Heart left ventricle (tissue), 13 donors: ENCODE measurements around the gene SLC6A17.

Experiments
- CTCF ChIP-seq, 12 donors: fragments of 200-600 bp; sonication (generic) in 4 of 12; IDR thresholded peaks; one replicate each; pipeline versions ENCODE4 v1.5.0 to v1.8.0; 2018 to 2022; ENCODE audit warnings: antibody characterized with exemption in 12 of 12, mild to moderate bottlenecking in 5 of 12
- POLR2A ChIP-seq, 2 donors: fragments of 450-650 bp; IDR thresholded peaks; one replicate each; pipeline ENCODE4 v1.6.1; 2017; ENCODE audit warnings: antibody characterized with exemption in 2 of 2, mild to moderate bottlenecking in 2 of 2, moderate library complexity in 2 of 2
- donor health status: ischemic (EF 13 %, LVEDD 7.1; RV severe dilation, severe dysfunction).
- donor health status: DM: no; HTN: yes; CAD: no.
- donor health status: DM: no; HTN: no; CAD: no.
- donor health status: ischemic (EF 25% LVEDD 6.9; RV normal size, moderate dysfunction).
- donor health status: ischemic (EF 25% LVEDD 5.7; RV mildly dilated, moderate dysfunction).
- donor health status: ischemic (EF 35%, LVEDD 5.7; RV mildly dilated, moderate dysfunction).
- donor health status: nonischemic (EF 11% LVEDD 7.7; RV severe dilation, severe dysfunction).
- donor health status: DM: yes; HTN: yes; CAD: no.
- donor health status: PGD.
- donor health status: ischemic (EF 29% LVEDD 5.4; RV normal size, mild dysfunction).
- donor health status: nonischemic (EF 23%, LVEDD 6.1; RV moderate dilation, normal function).

GRCh38 chr1:110133436-110133835 is 16.9 kb upstream of the SLC6A17 start:
- no peak for TF ChIP-seq CTCF (IDR thresholded peaks at IDR 0.05)
- no peak for TF ChIP-seq POLR2A (IDR thresholded peaks at IDR 0.05)
